Neural cell (in vitro differentiated cells): ENCODE results near the gene UBXN6. TPM values are rescaled to one million over a fixed set of nuclear protein-coding genes. Genes with fewer than 3 reads are reported as not detected.

Experiments used
- H2AFZ ChIP-seq: fragments of 200-600, 300-800 bp; sonication (generic), shearing (Covaris generic); 2 replicates; pipeline ENCODE4 v1.6.0; 2014; ENCODE audit warnings: low read depth, mild to moderate bottlenecking, antibody characterized with exemption, low read length, moderate library complexity
- H3F3A ChIP-seq: fragments of 200-600 bp; shearing (Covaris generic); 2 replicates; pipeline ENCODE4 v1.6.1; 2016; ENCODE audit warnings: mild to moderate bottlenecking, moderate library complexity, mixed read lengths, antibody characterized with exemption, low read length; ENCODE audit not compliant: insufficient read depth, poor library complexity, severe bottlenecking
- H3K27ac ChIP-seq: fragments of 200-600, 300-800 bp; sonication (generic), shearing (Covaris generic); 2 replicates; pipeline ENCODE4 v1.5.1; 2014; ENCODE audit warnings: mild to moderate bottlenecking, low read length, moderate library complexity
- H3K27me3 ChIP-seq: fragments of 300-800, 200-600 bp; sonication (generic), shearing (Covaris generic); 2 replicates; pipeline ENCODE4 v1.6.0; 2014; ENCODE audit warnings: mild to moderate bottlenecking, low read depth, low read length, moderate library complexity; ENCODE audit not compliant: insufficient read depth
- H3K36me3 ChIP-seq: fragments of 300-800, 200-600 bp; sonication (generic), shearing (Covaris generic); 2 replicates; pipeline ENCODE4 v1.5.1; 2014; ENCODE audit warnings: mild to moderate bottlenecking, antibody characterized with exemption, low read length, moderate library complexity; ENCODE audit not compliant: insufficient read depth
- H3K4me2 ChIP-seq: fragments of 300-800, 200-600 bp; sonication (generic), shearing (Covaris generic); 2 replicates; pipeline ENCODE4 v1.6.0; 2014; ENCODE audit warnings: mild to moderate bottlenecking, low read length
- H3K4me3 ChIP-seq: fragments of 300-800, 200-600 bp; sonication (generic), shearing (Covaris generic); 2 replicates; pipeline ENCODE4 v1.5.1; 2014; ENCODE audit warnings: mild to moderate bottlenecking, low read length, moderate library complexity
- H3K79me2 ChIP-seq: fragments of 200-600 bp; shearing (Covaris generic); replicated peaks from 2 replicates; pipeline ENCODE4 v1.6.0; 2014; ENCODE audit warnings: mild to moderate bottlenecking, low read length, moderate library complexity; ENCODE audit not compliant: insufficient read depth
- H3K9ac ChIP-seq: fragments of 300-800, 200-600 bp; sonication (generic), shearing (Covaris generic); 2 replicates; pipeline ENCODE4 v1.6.1; 2016; ENCODE audit warnings: mild to moderate bottlenecking, low read length, mixed read lengths
- H3K9me2 ChIP-seq: fragments of 200-600 bp; shearing (Covaris generic); 2 replicates; pipeline ENCODE4 v1.6.1; 2016; ENCODE audit warnings: mild to moderate bottlenecking, low read length, mixed read lengths; ENCODE audit not compliant: insufficient read depth
- H3K9me3 ChIP-seq: fragments of 200-600, 300-800 bp; sonication (generic), shearing (Covaris generic); 2 replicates; pipeline ENCODE4 v1.6.1; 2016; ENCODE audit warnings: mild to moderate bottlenecking, mixed run types, low read length, moderate library complexity, mixed read lengths
- H4K20me1 ChIP-seq: fragments of 200-600 bp; shearing (Covaris generic); 2 replicates; pipeline ENCODE4 v1.6.1; 2016; ENCODE audit warnings: mild to moderate bottlenecking, mixed run types; ENCODE audit not compliant: insufficient read depth
- EP300 ChIP-seq: fragments of 450-650 bp; conservative IDR thresholded peaks from 2 replicates; pipeline ENCODE4 v1.6.1; 2014; ENCODE audit warnings: antibody characterized with exemption, mild to moderate bottlenecking, moderate library complexity; ENCODE audit not compliant: poor library complexity, severe bottlenecking
- EZH2 ChIP-seq: fragments of 200-600, 300-800 bp; shearing (Covaris generic), sonication (generic); IDR thresholded peaks from 2 replicates; pipeline ENCODE4 v1.6.1; 2014; ENCODE audit warnings: antibody characterized with exemption, low read length, borderline replicate concordance, mild to moderate bottlenecking; ENCODE audit not compliant: insufficient read depth, poor library complexity, severe bottlenecking
- MXI1 ChIP-seq: fragments of 450-650 bp; conservative IDR thresholded peaks from 2 replicates; pipeline ENCODE4 v1.6.1; 2014; ENCODE audit warnings: antibody characterized with exemption, mild to moderate bottlenecking; ENCODE audit not compliant: poor library complexity, severe bottlenecking
- POLR2AphosphoS5 ChIP-seq: IDR thresholded peaks from 2 replicates; pipeline ENCODE4 v1.6.1; 2012
- RAD21 ChIP-seq: fragments of 450-650 bp; conservative IDR thresholded peaks from 2 replicates; pipeline ENCODE4 v1.6.1; 2014; ENCODE audit warnings: antibody characterized with exemption, mild to moderate bottlenecking, moderate library complexity
- REST ChIP-seq: IDR thresholded peaks from 2 replicates; pipeline ENCODE4 v1.6.1; 2012; ENCODE audit warnings: borderline replicate concordance
- SMC3 ChIP-seq: fragments of 450-650 bp; conservative IDR thresholded peaks from 2 replicates; pipeline ENCODE4 v1.6.1; 2014; ENCODE audit warnings: antibody characterized with exemption, mild to moderate bottlenecking, moderate library complexity; ENCODE audit not compliant: poor library complexity
- TAF1 ChIP-seq: IDR thresholded peaks from 2 replicates; pipeline ENCODE4 v1.6.1; 2012; ENCODE audit warnings: low read depth
- polyA plus RNA-seq: library from polyadenylated mRNA; depleted of rRNA; stranded (reverse); fragments of >200 nt; gene quantifications from 2 replicates; pipeline ENCODE4 v1.2.3, GENCODE V29; 2014
- TF ChIP-seq, protein P1 (sequence below): fragments of 450-650 bp; IDR thresholded peaks from 2 replicates; pipeline ENCODE4 v1.5.1; 2014; ENCODE audit warnings: antibody characterized with exemption, mild to moderate bottlenecking, moderate library complexity; ENCODE audit not compliant: poor library complexity, severe bottlenecking

UBXN6 gene
- polyA plus RNA-seq, 1 donor from 2014 or later, result 102 TPM

GRCh38 chr19:4495471-4495870 lies 37.9 kb upstream of the UBXN6 start:
- H3K4me3 ChIP-seq, result no peak overlapping the region
- no peaks in the 10 kb centered on the region for H3K9me2 ChIP-seq
- no peaks in the 10 kb centered on the region for H3K27me3 ChIP-seq
- no peaks in the 10 kb centered on the region for H3F3A ChIP-seq
- H3K79me2 ChIP-seq, result no peaks in the 10 kb centered on the region
- H3K27ac ChIP-seq, result no peak overlapping the region
- no peak overlapping the region for H3K9ac ChIP-seq
- no peaks in the 10 kb centered on the region for H3K36me3 ChIP-seq
- H2AFZ ChIP-seq, result no peak overlapping the region
- no peaks in the 10 kb centered on the region for H4K20me1 ChIP-seq
- TF ChIP-seq MXI1, result no peak
- TF ChIP-seq SMC3, result no peak
- TF ChIP-seq EP300, result no peak
- TF ChIP-seq EZH2, result no peak
- no peak for TF ChIP-seq RAD21
- no peak for TF ChIP-seq POLR2AphosphoS5
- TF ChIP-seq, protein P1, sequence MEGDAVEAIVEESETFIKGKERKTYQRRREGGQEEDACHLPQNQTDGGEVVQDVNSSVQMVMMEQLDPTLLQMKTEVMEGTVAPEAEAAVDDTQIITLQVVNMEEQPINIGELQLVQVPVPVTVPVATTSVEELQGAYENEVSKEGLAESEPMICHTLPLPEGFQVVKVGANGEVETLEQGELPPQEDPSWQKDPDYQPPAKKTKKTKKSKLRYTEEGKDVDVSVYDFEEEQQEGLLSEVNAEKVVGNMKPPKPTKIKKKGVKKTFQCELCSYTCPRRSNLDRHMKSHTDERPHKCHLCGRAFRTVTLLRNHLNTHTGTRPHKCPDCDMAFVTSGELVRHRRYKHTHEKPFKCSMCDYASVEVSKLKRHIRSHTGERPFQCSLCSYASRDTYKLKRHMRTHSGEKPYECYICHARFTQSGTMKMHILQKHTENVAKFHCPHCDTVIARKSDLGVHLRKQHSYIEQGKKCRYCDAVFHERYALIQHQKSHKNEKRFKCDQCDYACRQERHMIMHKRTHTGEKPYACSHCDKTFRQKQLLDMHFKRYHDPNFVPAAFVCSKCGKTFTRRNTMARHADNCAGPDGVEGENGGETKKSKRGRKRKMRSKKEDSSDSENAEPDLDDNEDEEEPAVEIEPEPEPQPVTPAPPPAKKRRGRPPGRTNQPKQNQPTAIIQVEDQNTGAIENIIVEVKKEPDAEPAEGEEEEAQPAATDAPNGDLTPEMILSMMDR, result no peak
- no peak for TF ChIP-seq REST
- TF ChIP-seq TAF1, result no peak
- no peak overlapping the region for H3K4me2 ChIP-seq
- H3K9me3 ChIP-seq, result no peaks in the 10 kb centered on the region

GRCh38 chr19:4494691-4495064 lies 37.1 kb upstream of the UBXN6 start:
- no peaks in the 10 kb centered on the region for H3F3A ChIP-seq
- no peak overlapping the region for H3K9ac ChIP-seq
- H3K36me3 ChIP-seq, result no peaks in the 10 kb centered on the region
- no peaks in the 10 kb centered on the region for H3K27me3 ChIP-seq
- no peak overlapping the region for H2AFZ ChIP-seq
- no peak overlapping the region for H3K4me3 ChIP-seq
- no peaks in the 10 kb centered on the region for H3K9me3 ChIP-seq
- no peaks in the 10 kb centered on the region for H3K79me2 ChIP-seq
- no peaks in the 10 kb centered on the region for H3K9me2 ChIP-seq
- no peak overlapping the region for H3K4me2 ChIP-seq
- no peaks in the 10 kb centered on the region for H4K20me1 ChIP-seq
- TF ChIP-seq TAF1, result no peak
- no peak for TF ChIP-seq EP300
- TF ChIP-seq RAD21, result no peak
- TF ChIP-seq MXI1, result no peak
- no peak for TF ChIP-seq EZH2
- TF ChIP-seq, protein P1, result no peak
- no peak for TF ChIP-seq REST
- TF ChIP-seq SMC3, result no peak
- no peak for TF ChIP-seq POLR2AphosphoS5
- no peak overlapping the region for H3K27ac ChIP-seq
